HL-60 (cell line): ENCODE measurements around the gene C2orf72.

ENCODE experiments used
- CTCF ChIP-seq: IDR thresholded peaks from one replicate; pipeline ENCODE4 v1.5.1; 2011; ENCODE audit warnings: low read length, control low read depth, inconsistent platforms; ENCODE audit not compliant: insufficient read depth
- POLR2AphosphoS5 ChIP-seq: IDR thresholded peaks from 2 replicates; pipeline ENCODE4 v1.6.1; 2012; ENCODE audit warnings: low read depth

- TF ChIP-seq CTCF (no peak), POLR2AphosphoS5 (no peak)
Measured at GRCh38 chr2:231028889-231029288, 8.4 kb upstream of the C2orf72 start.
